DOHH2 (cell line): ENCODE results near the gene TAPT1.

Experiments used
- H3F3A ChIP-seq: fragments of 200-600 bp; sonication (generic), shearing (Covaris generic); 2 replicates; pipeline ENCODE4 v1.6.0; 2016; ENCODE audit warnings: antibody characterized with exemption, mild to moderate bottlenecking; ENCODE audit not compliant: control insufficient read depth, insufficient read depth
- H3K27ac ChIP-seq: fragments of 200-600 bp; sonication (generic); 2 replicates; pipeline ENCODE4 v1.5.1; 2014; ENCODE audit warnings: low read depth, mild to moderate bottlenecking, low read length, moderate library complexity
- H3K27me3 ChIP-seq: fragments of 200-600 bp; sonication (generic); 2 replicates; pipeline ENCODE4 v1.6.1; 2014; ENCODE audit warnings: mild to moderate bottlenecking, low read length, mixed read lengths; ENCODE audit not compliant: control insufficient read depth
- H3K36me3 ChIP-seq: fragments of 200-600 bp; sonication (generic); 2 replicates; pipeline ENCODE4 v1.6.1; 2014; ENCODE audit warnings: mild to moderate bottlenecking, low read length, moderate library complexity, mixed read lengths; ENCODE audit not compliant: control insufficient read depth
- H3K4me1 ChIP-seq: fragments of 200-600 bp; sonication (generic); 2 replicates; pipeline ENCODE4 v1.6.1; 2014; ENCODE audit warnings: mild to moderate bottlenecking, low read length, mixed read lengths; ENCODE audit not compliant: control insufficient read depth
- H3K4me2 ChIP-seq: fragments of 200-600 bp; sonication (generic); 2 replicates; pipeline ENCODE4 v1.6.0; 2014; ENCODE audit warnings: mild to moderate bottlenecking, low read length, moderate library complexity
- H3K4me3 ChIP-seq: fragments of 200-600 bp; sonication (generic); 2 replicates; pipeline ENCODE4 v1.5.1; 2014; ENCODE audit warnings: mild to moderate bottlenecking, low read length, mixed read lengths
- H3K79me2 ChIP-seq: fragments of 200-600 bp; sonication (generic); 2 replicates; pipeline ENCODE4 v1.6.1; 2014; ENCODE audit warnings: mild to moderate bottlenecking, low read length, mixed read lengths; ENCODE audit not compliant: control insufficient read depth
- H3K9me2 ChIP-seq: fragments of 200-600 bp; sonication (generic); replicated peaks from 2 replicates; pipeline ENCODE4 v1.6.1; 2014; ENCODE audit warnings: mild to moderate bottlenecking, low read length, mixed read lengths; ENCODE audit not compliant: control insufficient read depth
- H3K9me3 ChIP-seq: fragments of 200-600 bp; sonication (generic); 2 replicates; pipeline ENCODE4 v1.6.1; 2014; ENCODE audit warnings: antibody characterized with exemption, low read length, mixed read lengths; ENCODE audit not compliant: control insufficient read depth, insufficient read depth
- H4K20me1 ChIP-seq: fragments of 200-600 bp; sonication (generic); 2 replicates; pipeline ENCODE4 v1.6.0; 2014; ENCODE audit warnings: low read depth, mild to moderate bottlenecking, antibody characterized with exemption, low read length, moderate library complexity; ENCODE audit not compliant: control insufficient read depth, insufficient read depth
- EZH2phosphoT487 ChIP-seq: fragments of 200-600 bp; sonication (generic); IDR thresholded peaks from 2 replicates; pipeline ENCODE4 v1.6.1; 2017; ENCODE audit warnings: borderline replicate concordance, mild to moderate bottlenecking, antibody characterized with exemption, low read length, moderate library complexity, mixed read lengths
- TF ChIP-seq, protein P1 (sequence below): fragments of 200-600 bp; sonication (generic); IDR thresholded peaks from one replicate; pipeline ENCODE4 v1.5.1; 2014; ENCODE audit warnings: antibody characterized with exemption, mild to moderate bottlenecking, low read depth, low read length; ENCODE audit not compliant: poor library complexity, severe bottlenecking

Gene TAPT1

GRCh38 chr4:16186986-16187385 is 39.3 kb downstream of the TAPT1 start:
- H3F3A ChIP-seq: no peaks in the 10 kb centered on the region
- no peaks in the 10 kb centered on the region for H4K20me1 ChIP-seq
- no peak overlapping the region for H3K4me3 ChIP-seq
- H3K4me2 ChIP-seq: no peak overlapping the region
- H3K79me2 ChIP-seq: no peaks in the 10 kb centered on the region
- H3K27ac ChIP-seq: no peak overlapping the region
- no peaks in the 10 kb centered on the region for H3K9me3 ChIP-seq
- no peak for TF ChIP-seq EZH2phosphoT487
- TF ChIP-seq, protein P1, sequence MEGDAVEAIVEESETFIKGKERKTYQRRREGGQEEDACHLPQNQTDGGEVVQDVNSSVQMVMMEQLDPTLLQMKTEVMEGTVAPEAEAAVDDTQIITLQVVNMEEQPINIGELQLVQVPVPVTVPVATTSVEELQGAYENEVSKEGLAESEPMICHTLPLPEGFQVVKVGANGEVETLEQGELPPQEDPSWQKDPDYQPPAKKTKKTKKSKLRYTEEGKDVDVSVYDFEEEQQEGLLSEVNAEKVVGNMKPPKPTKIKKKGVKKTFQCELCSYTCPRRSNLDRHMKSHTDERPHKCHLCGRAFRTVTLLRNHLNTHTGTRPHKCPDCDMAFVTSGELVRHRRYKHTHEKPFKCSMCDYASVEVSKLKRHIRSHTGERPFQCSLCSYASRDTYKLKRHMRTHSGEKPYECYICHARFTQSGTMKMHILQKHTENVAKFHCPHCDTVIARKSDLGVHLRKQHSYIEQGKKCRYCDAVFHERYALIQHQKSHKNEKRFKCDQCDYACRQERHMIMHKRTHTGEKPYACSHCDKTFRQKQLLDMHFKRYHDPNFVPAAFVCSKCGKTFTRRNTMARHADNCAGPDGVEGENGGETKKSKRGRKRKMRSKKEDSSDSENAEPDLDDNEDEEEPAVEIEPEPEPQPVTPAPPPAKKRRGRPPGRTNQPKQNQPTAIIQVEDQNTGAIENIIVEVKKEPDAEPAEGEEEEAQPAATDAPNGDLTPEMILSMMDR: no peak
- H3K27me3 ChIP-seq: no peaks in the 10 kb centered on the region
- H3K4me1 ChIP-seq: peaks cover 11% of the 10 kb centered on the region
- no peaks in the 10 kb centered on the region for H3K9me2 ChIP-seq
- H3K36me3 ChIP-seq: peaks cover 42% of the 10 kb centered on the region

- no peak for TF ChIP-seq EZH2phosphoT487
- TF ChIP-seq, protein P1: no peak
- H3K27me3 ChIP-seq: no peaks in the 10 kb centered on the region
- peaks cover 11% of the 10 kb centered on the region for H3K4me1 ChIP-seq
- H4K20me1 ChIP-seq: no peaks in the 10 kb centered on the region
- no peaks in the 10 kb centered on the region for H3F3A ChIP-seq
- H3K27ac ChIP-seq: no peak overlapping the region
- H3K9me2 ChIP-seq: no peaks in the 10 kb centered on the region
- H3K36me3 ChIP-seq: peaks cover 36% of the 10 kb centered on the region
- no peaks in the 10 kb centered on the region for H3K9me3 ChIP-seq
- H3K79me2 ChIP-seq: no peaks in the 10 kb centered on the region
- no peak overlapping the region for H3K4me3 ChIP-seq
- no peak overlapping the region; the same call in 1 of the 2 replicates for H3K4me2 ChIP-seq
Observed at GRCh38 chr4:16183604-16184003, 42.7 kb downstream of the TAPT1 start.

DNA sequence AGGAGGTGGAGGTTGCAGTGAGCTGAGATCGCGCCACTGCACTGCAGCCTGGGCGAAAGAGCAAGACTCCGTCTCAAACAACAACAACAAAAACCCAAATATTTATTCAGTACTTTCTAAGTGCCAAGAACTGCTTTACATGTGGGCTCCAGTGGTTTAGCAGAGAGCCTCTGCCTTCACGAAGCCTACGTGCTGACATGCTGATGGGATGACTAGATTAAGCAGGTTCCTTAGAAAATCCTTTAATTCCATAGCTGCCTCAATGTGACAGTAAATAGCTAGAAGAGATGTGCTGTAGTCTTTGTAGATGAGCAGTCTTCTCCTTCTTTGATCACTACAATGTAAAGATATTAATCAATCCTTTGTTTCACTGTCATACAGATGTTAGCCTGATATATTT is 49.6 kb downstream of the TAPT1 start:
- no peak overlapping the region for H3K4me3 ChIP-seq
- H3K27ac ChIP-seq: no peak overlapping the region
- H3K27me3 ChIP-seq: no peaks in the 10 kb centered on the region
- H3K9me2 ChIP-seq: no peaks in the 10 kb centered on the region
- no peaks in the 10 kb centered on the region for H4K20me1 ChIP-seq
- no peaks in the 10 kb centered on the region; the same call in 1 of the 2 replicates for H3F3A ChIP-seq
- H3K4me2 ChIP-seq: no peak overlapping the region
- peaks cover 42% of the 10 kb centered on the region for H3K36me3 ChIP-seq
- no peak for TF ChIP-seq EZH2phosphoT487
- TF ChIP-seq, protein P1: no peak
- no peaks in the 10 kb centered on the region for H3K79me2 ChIP-seq
- H3K4me1 ChIP-seq: peaks cover 21% of the 10 kb centered on the region
- H3K9me3 ChIP-seq: no peaks in the 10 kb centered on the region

DNA sequence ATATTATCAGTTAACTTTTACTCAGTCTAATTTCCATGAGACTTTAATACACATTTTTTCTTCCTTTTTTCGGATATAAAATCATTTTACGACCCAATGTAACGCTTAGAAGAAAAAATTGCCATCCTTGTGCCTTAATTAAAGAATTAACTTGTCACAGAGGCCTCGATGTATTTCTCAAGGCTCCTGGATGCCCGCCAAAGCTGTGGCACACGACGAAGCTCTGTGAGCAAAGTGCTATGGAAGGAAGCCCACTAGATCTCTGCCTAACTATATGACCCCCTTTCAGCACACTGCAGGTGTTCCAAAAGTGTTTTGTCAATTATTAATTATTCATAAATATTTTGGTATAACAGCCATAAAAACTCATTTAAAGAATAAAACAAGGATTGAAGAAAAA is 54.4 kb downstream of the TAPT1 start:
- H3K4me1 ChIP-seq: peaks cover 21% of the 10 kb centered on the region
- H3F3A ChIP-seq: no peaks in the 10 kb centered on the region; the same call in 1 of the 2 replicates
- H3K27ac ChIP-seq: no peak overlapping the region
- H3K27me3 ChIP-seq: no peaks in the 10 kb centered on the region
- H3K4me2 ChIP-seq: no peak overlapping the region
- no peaks in the 10 kb centered on the region for H3K9me3 ChIP-seq
- no peaks in the 10 kb centered on the region for H3K79me2 ChIP-seq
- TF ChIP-seq, protein P1: no peak
- no peak for TF ChIP-seq EZH2phosphoT487
- H3K4me3 ChIP-seq: no peak overlapping the region
- H3K36me3 ChIP-seq: peaks cover 38% of the 10 kb centered on the region
- H3K9me2 ChIP-seq: no peaks in the 10 kb centered on the region
- H4K20me1 ChIP-seq: no peaks in the 10 kb centered on the region
